GM18505 (cell line): Measurements from ENCODE around the gene RBM23.

Experiments used
- ATAC-seq: cut with Tn5 transposase; IDR thresholded peaks from one replicate; pipeline ENCODE4 v1.9.1; 2021; ENCODE audit not compliant: unreplicated experiment
- POLR2A ChIP-seq: IDR thresholded peaks from 4 replicates; pipeline ENCODE4 v1.6.1; 2011; ENCODE audit warnings: borderline replicate concordance; ENCODE audit not compliant: insufficient read depth, insufficient read length; ENCODE audit errors: extremely low read depth

The RBM23 gene

DNA sequence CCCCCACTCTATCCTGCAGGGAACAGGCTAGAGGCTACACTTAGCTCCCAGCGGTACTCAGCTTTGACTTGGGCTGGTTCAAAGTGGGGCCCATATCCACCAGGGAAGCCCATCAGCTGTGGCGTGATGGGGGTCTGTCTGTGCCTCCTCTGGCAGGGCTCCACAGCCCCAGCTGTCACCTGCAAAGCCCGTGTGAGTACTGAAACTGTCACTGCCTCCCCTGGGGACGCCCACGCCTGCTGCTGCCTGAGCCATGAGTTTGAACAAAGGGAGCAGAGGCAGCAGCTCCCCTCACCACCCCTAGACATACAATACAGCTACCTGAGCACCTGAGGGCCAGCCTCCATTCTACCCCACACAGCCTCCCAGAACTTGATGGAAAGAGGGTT is 31.0 kb downstream of the RBM23 start:
- peak; percentile 41 for ATAC-seq
- peak; percentile 70 for TF ChIP-seq POLR2A

DNA sequence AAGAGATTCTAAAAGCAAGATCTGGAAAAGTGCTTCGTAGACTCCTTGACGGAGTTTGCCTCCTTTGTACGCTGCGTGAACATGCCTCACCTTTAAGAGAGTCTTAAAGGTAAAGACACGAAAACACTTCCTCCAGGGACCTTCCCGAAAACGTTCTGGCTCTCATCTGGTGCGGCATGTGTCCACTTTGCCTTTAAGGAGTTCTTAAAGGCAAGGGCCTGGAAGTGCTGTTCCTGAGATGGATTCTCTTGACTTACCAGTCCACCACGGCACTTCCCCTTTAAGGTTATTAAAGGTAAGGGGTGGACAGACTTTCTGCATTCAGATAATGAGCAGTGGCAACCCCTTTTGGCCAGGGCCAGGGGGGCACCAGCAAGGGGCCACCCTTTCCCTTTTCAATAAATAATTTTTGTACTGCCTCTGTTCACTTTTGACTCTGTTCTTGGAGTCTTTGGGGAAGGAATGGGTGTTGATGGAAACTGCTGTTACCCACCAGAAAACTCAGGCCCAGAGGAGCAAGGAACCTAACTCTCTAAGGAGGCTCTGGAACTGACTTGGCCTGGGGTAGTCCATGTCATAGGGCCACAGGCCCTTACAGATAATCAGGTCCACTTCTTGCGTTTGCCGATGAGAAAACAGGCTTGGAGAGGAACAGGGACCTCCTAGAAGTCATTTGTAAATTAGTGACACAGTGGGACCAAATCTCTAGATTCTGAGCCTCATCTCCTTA is 31.5 kb downstream of the RBM23 start:
- peak; percentile 42 for ATAC-seq
- no peak for TF ChIP-seq POLR2A

DNA sequence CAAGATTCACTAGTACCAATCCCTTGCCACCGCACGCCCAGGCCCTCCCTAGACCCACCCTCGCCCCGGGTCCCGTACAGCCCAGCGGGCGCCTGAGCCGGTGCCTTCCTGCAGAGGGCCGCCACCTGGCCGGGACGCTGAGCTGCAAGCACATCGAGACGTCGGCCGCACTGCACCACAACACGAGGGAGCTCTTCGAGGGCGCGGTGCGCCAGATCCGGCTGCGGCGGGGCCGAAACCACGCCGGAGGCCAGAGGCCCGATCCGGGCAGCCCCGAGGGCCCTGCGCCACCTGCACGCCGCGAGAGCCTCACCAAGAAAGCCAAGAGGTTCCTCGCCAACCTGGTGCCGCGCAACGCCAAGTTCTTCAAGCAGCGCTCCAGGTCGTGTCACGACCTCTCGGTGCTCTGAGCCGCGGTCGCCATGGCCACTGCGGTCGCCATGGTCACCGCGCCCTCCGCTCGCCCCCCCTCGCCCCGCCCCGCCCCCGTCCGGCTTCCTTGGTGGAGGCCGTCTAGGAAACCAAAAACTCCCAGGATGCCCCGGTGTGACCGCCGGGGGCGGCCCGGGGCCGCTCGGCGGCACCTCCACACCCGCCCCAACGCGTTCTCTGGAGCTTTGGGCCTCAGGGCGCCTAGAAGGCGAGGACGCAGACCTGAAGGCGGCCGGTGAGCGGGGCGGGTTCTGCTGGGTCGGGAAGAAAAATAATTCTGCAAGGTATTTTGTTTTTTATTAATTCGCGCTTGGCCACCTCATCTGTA is 32.3 kb downstream of the RBM23 start:
- peak; percentile 43 for ATAC-seq

DNA sequence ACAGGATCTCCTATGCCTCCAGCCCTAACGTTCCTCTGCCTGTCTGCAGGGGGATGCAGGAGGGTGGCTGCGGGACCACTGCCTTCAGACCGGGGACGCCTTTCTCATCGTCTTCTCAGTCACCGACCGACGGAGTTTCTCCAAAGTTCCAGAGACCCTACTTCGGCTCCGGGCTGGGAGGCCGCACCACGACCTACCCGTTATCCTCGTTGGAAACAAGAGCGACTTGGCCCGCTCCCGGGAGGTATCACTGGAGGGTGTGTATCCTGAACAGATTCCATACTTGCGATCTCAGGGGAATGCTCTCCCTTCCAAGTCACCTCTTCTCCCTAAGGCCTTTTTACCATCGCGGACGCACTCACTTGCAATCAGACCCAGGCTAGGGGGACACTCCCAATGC is 33.0 kb downstream of the RBM23 start:
- TF ChIP-seq POLR2A: no peak

More for the DNA sequence above, 32.3 kb downstream of the RBM23 start:
- peak; percentile 86 for TF ChIP-seq POLR2A

DNA sequence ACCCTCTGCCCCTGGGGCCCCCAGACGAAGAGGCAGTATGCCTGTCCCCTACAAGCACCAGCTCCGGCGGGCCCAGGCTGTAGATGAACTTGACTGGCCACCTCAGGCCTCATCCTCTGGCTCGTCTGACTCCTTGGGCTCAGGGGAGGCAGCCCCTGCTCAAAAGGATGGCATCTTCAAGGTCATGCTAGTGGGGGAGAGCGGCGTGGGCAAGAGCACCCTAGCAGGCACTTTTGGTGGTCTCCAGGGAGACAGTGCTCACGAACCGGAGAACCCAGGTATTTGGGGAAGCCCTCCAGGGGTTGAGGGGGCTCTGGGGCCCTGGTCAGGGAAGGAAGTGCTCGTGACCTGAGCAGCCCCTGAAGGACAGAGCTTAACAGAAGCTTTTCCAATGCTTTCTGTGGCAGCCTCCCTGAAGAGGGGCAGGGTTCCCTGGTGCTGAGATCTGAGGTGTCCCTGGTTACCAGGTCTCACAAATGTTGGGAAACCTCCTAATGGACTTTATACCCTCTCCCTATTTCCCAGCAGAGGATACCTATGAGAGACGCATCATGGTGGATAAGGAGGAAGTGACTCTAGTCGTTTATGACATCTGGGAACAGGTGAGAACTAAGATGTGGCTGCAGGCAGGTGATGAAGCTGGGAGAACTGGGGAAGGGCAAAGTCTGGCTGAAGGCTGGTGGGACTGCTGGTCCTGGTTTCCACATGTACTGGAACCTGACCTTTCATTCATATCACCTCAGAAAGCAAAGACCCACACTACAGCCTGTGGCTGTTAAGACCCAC is 34.0 kb downstream of the RBM23 start:
- ATAC-seq: no peak
- TF ChIP-seq POLR2A: no peak

More for the DNA sequence above, 33.0 kb downstream of the RBM23 start:
- ATAC-seq: no peak

DNA sequence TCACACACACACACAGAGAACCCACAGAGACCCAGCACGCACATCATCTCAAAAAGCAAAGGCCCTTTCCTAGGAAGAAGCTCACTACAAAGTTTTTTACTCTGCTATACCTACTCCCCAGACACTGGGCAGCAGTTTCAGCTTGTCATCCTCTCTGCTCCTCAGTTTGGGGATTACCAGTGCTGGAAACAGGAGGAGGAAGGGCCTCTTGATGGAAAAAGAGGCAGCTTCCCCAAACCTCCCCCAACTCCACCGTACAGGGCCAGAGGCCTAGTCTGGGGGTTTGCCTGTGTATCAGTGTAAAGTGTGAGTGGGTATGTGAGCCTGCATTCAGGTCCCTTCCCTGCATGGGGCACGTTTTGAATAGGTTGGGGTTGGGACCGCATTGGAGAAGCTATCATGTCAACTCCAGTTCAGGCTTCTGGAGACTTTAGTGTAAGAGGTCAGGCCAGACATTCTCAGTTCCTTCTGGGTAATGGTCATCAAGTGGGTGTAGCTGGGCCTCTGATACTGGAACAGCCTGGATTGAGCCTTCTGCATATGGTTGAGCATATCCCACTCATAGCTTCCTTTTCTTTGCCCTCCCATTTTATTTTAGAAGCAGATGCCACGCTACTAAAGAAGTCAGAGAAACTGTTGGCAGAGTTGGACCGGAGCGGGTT is 34.7 kb downstream of the RBM23 start:
- no peak for TF ChIP-seq POLR2A
- ATAC-seq: no peak

DNA sequence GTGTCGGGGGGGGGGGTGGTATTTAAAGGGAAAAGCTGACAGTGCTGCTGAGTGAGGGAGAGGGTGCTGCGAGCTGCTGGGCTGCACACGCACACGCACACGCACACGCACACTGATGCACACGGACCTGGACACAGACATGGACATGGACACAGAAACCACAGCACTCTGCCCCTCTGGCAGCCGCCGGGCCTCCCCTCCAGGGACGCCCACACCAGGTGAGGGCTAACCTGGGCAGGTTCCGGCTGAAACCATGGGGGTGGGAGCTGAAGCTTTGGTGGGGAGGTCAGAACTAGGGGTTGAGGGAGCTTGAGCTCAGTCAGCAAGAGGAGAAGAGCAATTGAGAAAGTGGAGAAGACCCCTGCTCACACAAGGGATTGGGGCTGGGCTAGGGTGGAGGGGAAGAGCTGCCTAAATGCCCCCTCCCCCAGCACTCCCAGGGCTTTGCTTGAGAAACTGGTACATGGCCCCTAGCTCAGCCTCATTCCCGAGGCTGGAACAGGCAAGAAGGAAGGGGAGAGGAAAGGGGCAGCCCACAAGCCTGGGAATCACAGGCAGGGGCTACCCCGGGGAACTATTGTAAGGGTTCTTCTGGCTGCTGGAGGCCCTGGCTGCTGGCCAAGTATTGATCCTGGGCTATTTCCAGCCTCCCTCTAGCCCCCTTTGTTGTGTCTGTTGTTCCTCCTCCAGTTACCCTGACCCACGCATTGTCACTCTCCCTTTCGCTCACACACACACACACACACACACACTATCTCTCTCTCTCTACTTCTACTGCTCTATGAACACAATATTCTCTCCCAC is 35.6 kb downstream of the RBM23 start, which contains the start of gene REM2:
Gene REM2, plus strand, starts transcription at position 50 of the 804 bp plus-strand sequence. Its CDS starts 66 bp downstream, at position 116.
- no peak for ATAC-seq
- no peak for TF ChIP-seq POLR2A

DNA sequence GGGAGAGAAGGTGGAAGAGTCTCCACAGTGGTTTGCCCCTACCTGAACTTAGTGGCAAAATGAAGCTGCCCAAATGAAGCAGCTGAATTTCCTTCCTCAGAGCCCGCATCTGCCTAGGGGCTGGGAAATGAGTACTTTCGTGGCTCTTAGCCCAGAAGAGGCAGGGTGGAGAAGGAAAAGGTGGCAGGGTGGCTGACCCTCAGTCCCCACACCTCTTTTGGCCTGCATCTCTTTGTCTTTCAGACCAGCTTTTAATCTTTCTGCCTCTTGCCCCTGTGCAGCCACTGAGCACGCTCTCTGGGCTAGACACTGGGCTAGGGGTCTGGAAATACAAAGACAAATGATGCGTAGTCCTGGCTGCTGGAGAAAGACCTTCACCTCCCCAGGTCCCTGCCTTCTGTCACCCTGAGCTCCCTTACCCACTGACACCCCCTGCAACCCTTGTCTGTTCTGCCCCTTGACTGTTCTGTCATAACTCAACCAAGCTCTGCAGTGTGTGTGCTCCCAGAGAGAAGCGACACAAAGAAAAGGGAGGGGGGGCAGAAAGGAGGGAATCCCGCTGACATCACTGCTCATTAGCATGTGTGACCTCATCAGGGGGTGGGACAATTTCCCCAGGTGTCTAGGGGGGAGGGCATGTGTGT is 36.3 kb downstream of the RBM23 start:
- no peak for ATAC-seq
- no peak for TF ChIP-seq POLR2A

DNA sequence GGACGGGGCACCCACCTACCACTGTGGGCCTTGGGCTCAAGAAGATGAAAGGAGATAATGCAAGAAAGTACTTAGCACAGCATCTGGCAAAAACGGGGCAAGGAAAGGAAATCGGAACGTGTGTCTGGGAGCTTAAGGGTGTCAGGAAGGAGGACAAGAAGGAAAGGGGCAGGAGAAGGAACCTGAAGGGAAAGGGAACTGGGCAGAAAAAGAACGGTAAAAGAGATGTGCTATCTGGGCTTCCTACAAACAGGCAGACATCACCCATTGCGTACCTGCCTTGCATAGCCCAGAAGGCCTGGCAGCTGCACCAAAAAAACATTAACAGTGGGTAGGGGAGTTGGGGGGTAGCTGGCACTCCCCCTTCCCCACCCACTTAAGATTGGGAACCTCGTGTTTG is 36.9 kb downstream of the RBM23 start:
- no peak for TF ChIP-seq POLR2A
- ATAC-seq: no peak

DNA sequence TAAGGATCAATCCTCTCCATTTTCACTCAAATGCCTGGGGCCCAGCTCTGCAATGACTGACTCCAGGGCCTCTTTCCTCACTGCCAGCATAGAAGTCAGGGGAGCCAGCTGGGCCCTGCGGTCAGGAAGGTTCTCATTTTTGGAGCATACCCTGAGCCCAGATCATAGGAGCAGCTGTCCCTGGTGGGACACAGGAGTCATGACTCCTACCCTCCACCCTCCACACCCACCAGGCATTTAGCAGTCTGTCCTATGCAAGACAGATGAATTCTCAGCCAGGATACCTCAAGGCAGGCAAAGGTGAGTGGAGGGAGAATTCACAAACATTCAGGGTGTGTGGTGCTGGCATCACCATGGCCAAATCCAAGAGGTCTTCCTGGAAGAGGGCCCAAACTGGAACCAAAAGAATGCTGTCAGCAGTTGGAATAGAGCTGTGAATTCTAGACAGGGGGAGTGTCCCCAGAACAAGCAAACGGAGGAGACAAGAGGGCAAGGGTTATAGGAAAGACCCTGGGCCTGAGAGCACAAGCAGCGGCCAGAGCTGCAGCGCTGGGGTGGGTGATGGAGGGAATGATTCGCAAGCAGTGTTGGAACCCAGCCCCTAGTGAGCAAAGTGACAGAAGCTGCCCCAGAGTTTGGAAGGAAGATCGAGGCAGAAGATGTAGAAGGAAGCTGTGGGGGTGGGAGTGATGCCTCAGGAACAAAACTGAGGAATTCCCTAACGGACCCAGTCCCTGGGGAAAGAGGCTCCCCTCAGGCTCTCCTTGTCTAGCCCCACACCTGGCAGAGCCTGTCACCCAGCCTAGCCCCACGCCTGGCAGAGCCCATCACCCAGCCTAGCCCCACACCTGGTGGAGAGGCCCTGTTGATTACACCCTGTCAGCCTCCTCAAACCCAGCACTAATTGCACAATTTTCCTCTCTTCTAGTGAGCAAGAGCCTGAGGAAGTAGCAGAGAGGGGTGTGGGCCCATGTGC is 40.4 kb downstream of the RBM23 start:
- ATAC-seq: no peak
- TF ChIP-seq POLR2A: peak; percentile 12

DNA sequence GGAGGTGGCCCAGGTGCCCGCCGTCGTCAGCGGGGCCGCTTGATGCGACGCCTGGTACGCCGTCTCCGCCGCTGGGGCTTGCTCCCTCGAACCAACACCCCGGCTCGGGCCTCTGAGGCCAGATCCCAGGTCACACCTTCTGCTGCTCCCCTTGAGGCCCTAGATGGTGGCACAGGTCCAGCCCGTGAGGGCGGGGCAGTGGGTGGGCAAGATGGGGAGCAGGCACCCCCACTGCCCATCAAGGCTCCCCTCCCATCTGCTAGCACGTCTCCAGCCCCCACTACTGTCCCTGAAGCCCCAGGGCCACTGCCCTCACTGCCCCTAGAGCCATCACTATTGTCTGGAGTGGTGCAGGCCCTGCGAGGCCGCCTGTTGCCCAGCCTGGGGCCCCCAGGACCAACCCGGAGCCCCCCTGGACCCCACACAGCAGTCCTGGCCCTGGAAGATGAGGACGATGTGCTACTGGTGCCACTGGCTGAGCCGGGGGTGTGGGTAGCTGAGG is 41.9 kb downstream of the RBM23 start:
- TF ChIP-seq POLR2A: no peak
- ATAC-seq: no peak

DNA sequence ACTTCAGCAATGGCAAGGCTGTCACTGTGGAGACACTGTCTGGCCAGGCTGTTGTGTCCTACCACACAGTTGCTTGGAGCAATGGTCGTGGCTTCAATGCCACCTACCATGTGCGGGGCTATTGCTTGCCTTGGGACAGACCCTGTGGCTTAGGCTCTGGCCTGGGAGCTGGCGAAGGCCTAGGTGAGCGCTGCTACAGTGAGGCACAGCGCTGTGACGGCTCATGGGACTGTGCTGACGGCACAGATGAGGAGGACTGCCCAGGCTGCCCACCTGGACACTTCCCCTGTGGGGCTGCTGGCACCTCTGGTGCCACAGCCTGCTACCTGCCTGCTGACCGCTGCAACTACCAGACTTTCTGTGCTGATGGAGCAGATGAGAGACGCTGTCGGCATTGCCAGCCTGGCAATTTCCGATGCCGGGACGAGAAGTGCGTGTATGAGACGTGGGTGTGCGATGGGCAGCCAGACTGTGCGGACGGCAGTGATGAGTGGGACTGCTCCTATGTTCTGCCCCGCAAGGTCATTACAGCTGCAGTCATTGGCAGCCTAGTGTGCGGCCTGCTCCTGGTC is 43.1 kb downstream of the RBM23 start:
- ATAC-seq: no peak
- TF ChIP-seq POLR2A: peak; percentile 2
